LNCaP clone FGC (cell line): Measurements from ENCODE around the gene PFKP.
"Not testable (repeated sequence)": the region's sequence is repeated elsewhere in the genome, so short reads cannot be mapped to it uniquely, and the experiment has no call there.

ENCODE experiments used
- DNase-seq: peaks from one replicate; pipeline ENCODE4 v3.0.0-alpha.2; 2011; ENCODE audit warnings: low read depth
- H3K4me3 ChIP-seq: 2 replicates; pipeline ENCODE4 v1.5.1; 2011; ENCODE audit warnings: mild to moderate bottlenecking, low read depth, low read length, control low read depth
- CTCF ChIP-seq: IDR thresholded peaks from 2 replicates; pipeline ENCODE4 v1.5.1; 2012; ENCODE audit warnings: mild to moderate bottlenecking; ENCODE audit not compliant: control insufficient read depth, insufficient read depth; ENCODE audit errors: extremely low read depth

The PFKP gene

GRCh38 chr10:3167611-3168330, 100.4 kb downstream of the PFKP start:
- no peak for TF ChIP-seq CTCF
- H3K4me3 ChIP-seq = no peak overlapping the region
- no peak for DNase-seq

- no peak for TF ChIP-seq CTCF
- H3K4me3 ChIP-seq = no peak overlapping the region
- no peak for DNase-seq
Measured at GRCh38 chr10:3169271-3169670, 101.9 kb downstream of the PFKP start.

GRCh38 chr10:3169673-3170072, 102.3 kb downstream of the PFKP start:
- DNase-seq = no peak
- no peak overlapping the region for H3K4me3 ChIP-seq
- no peak for TF ChIP-seq CTCF

- peak overlapping the region; percentile 94 for H3K4me3 ChIP-seq
- not testable (repeated sequence) for DNase-seq
Measured at GRCh38 chr10:3171488-3171887, 104.1 kb downstream of the PFKP start.

GRCh38 chr10:3172081-3172445, 104.7 kb downstream of the PFKP start:
- no peak for TF ChIP-seq CTCF
- no peak for DNase-seq
- H3K4me3 ChIP-seq = peak overlapping the region; percentile 94

- DNase-seq = peak; percentile 97
- H3K4me3 ChIP-seq = peak within 1 kb of the TSS; percentile 94
- TF ChIP-seq CTCF = 0 out of 2 replicates have a peak, but pooled peaks have one; percentile 11
Measured at GRCh38 chr10:3172446-3173170, 105.3 kb downstream of the PFKP start, which contains the start of gene PITRM1. Gene PITRM1 (minus strand): TSS chr10:3172782. CDS start chr10:3172772, 10 bp downstream.

- DNase-seq = no peak
- H3K4me3 ChIP-seq = peak overlapping the region; percentile 56
- TF ChIP-seq CTCF = no peak
Measured at GRCh38 chr10:3173171-3173878, 106.0 kb downstream of the PFKP start.
